Keratinocyte (primary cell): ENCODE results near the gene HOXB5. TPM values are rescaled to one million over a fixed set of nuclear protein-coding genes. Genes with fewer than 3 reads are reported as not detected.

Experiments used
- DNase-seq: peaks from one replicate; pipeline ENCODE4 v3.0.0-alpha.2; 2011; ENCODE audit warnings: low read depth, missing footprints, low spot score
- FAIRE-seq: peaks from 2 replicates; lab custom pipeline; 2011; peaks lifted over from hg19 to GRCh38; lab: Jason Lieb, UNC
- H2AFZ ChIP-seq: 2 replicates; pipeline ENCODE4 v1.6.0; 2012; ENCODE audit warnings: low read length, control low read depth, inconsistent platforms; ENCODE audit not compliant: control insufficient read depth
- H3K27ac ChIP-seq: 2 replicates; pipeline ENCODE4 v1.5.1; 2011; ENCODE audit warnings: low read length; ENCODE audit not compliant: control insufficient read depth, insufficient read depth
- H3K27me3 ChIP-seq: 3 replicates; pipeline ENCODE4 v1.6.0; 2011; ENCODE audit warnings: low read length; ENCODE audit not compliant: control insufficient read depth, insufficient read depth; ENCODE audit errors: extremely low read depth
- H3K36me3 ChIP-seq, 2 experiments: 2 replicates in 1 of 2; 3 replicates in 1 of 2; pipeline ENCODE4 v1.5.1; 2011; ENCODE audit warnings: low read length in 2 of 2, mild to moderate bottlenecking in 1 of 2; ENCODE audit not compliant: control insufficient read depth in 2 of 2, insufficient read depth in 2 of 2; ENCODE audit errors: extremely low read depth in 1 of 2
- H3K4me1 ChIP-seq: 3 replicates; pipeline ENCODE4 v1.5.1; 2011; ENCODE audit warnings: low read length; ENCODE audit not compliant: control insufficient read depth, insufficient read depth; ENCODE audit errors: extremely low read depth
- H3K4me2 ChIP-seq: 3 replicates; pipeline ENCODE4 v1.6.0; 2011; ENCODE audit warnings: low read depth, low read length; ENCODE audit not compliant: control insufficient read depth, insufficient read depth; ENCODE audit errors: extremely low read depth
- H3K4me3 ChIP-seq, 3 experiments: fragments of 200-600 bp in 1 of 3; sonication (generic) in 1 of 3; 2 replicates in 2 of 3; 3 replicates in 1 of 3; pipeline ENCODE4 v1.5.1; 2011 to 2016; ENCODE audit warnings: low read length in 3 of 3, mild to moderate bottlenecking in 3 of 3, control low read depth in 2 of 3, inconsistent platforms in 1 of 3, low read depth in 1 of 3, mixed read lengths in 1 of 3, mixed run types in 1 of 3, moderate library complexity in 1 of 3; ENCODE audit not compliant: control insufficient read depth in 2 of 3, insufficient read depth in 2 of 3; ENCODE audit errors: extremely low read depth in 1 of 3
- H3K79me2 ChIP-seq: 2 replicates; pipeline ENCODE4 v1.6.0; 2012; ENCODE audit warnings: low read length; ENCODE audit not compliant: control insufficient read depth, insufficient read depth
- H3K9ac ChIP-seq: 3 replicates; pipeline ENCODE4 v1.6.0; 2011; ENCODE audit warnings: low read length; ENCODE audit not compliant: control insufficient read depth, insufficient read depth; ENCODE audit errors: extremely low read depth
- H3K9me1 ChIP-seq: 3 replicates; pipeline ENCODE4 v1.6.0; 2011; ENCODE audit warnings: low read length; ENCODE audit not compliant: control insufficient read depth, insufficient read depth; ENCODE audit errors: extremely low read depth
- H3K9me3 ChIP-seq: 2 replicates; pipeline ENCODE4 v1.5.1; 2012; ENCODE audit warnings: low read depth, low read length; ENCODE audit not compliant: control insufficient read depth
- H4K20me1 ChIP-seq: 3 replicates; pipeline ENCODE4 v1.6.0; 2011; ENCODE audit warnings: low read length; ENCODE audit not compliant: control insufficient read depth, insufficient read depth; ENCODE audit errors: extremely low read depth
- EZH2 ChIP-seq: IDR thresholded peaks from one replicate; pipeline ENCODE4 v1.6.1; 2012; ENCODE audit warnings: inconsistent platforms, mild to moderate bottlenecking, low read length, moderate library complexity
- dilution Hi-C: fragments of 300-500 bp; cut with MboI; formaldehyde crosslinking; loops from one replicate; pipeline ENCODE4 v1.7.0; 2020; ENCODE audit warnings: low sequenced_read_pairs; ENCODE audit not compliant: extremely low pct_ligation_motif_present
- polyA plus RNA-seq, 5 experiments: library from polyadenylated mRNA; depleted of rRNA in 3 of 5; stranded (reverse) in 3 of 5; stranded (forward) in 1 of 5; unstranded in 1 of 5; fragments of >200 nt; gene quantifications; 1 replicate in 1 of 5; 2 replicates in 3 of 5; 3 replicates in 1 of 5; pipeline versions ENCODE4 v1.2.1 to v1.2.3, GENCODE V29; 2011 to 2012; ENCODE audit warnings: missing spikeins in 2 of 5, low read depth in 1 of 5, low replicate concordance in 1 of 5
- TF ChIP-seq, protein P1 (sequence below), 3 experiments: IDR thresholded peaks in 1 of 3; conservative IDR thresholded peaks in 1 of 3; optimal IDR thresholded peaks in 1 of 3; 2 replicates in 2 of 3; 3 replicates in 1 of 3; pipeline versions ENCODE3 to v1.5.1; 2011; ENCODE audit warnings: low read length in 3 of 3, mild to moderate bottlenecking in 3 of 3, moderate library complexity in 2 of 3, control low read depth in 1 of 3, inconsistent platforms in 1 of 3; ENCODE audit not compliant: insufficient read depth in 2 of 3; ENCODE audit errors: extremely low read depth in 1 of 3

HOXB5 gene
- polyA plus RNA-seq, 1 donor (not counting 4 experiments of a cell fraction or from before 2014, with no cell fraction given) = not detected

DNA sequence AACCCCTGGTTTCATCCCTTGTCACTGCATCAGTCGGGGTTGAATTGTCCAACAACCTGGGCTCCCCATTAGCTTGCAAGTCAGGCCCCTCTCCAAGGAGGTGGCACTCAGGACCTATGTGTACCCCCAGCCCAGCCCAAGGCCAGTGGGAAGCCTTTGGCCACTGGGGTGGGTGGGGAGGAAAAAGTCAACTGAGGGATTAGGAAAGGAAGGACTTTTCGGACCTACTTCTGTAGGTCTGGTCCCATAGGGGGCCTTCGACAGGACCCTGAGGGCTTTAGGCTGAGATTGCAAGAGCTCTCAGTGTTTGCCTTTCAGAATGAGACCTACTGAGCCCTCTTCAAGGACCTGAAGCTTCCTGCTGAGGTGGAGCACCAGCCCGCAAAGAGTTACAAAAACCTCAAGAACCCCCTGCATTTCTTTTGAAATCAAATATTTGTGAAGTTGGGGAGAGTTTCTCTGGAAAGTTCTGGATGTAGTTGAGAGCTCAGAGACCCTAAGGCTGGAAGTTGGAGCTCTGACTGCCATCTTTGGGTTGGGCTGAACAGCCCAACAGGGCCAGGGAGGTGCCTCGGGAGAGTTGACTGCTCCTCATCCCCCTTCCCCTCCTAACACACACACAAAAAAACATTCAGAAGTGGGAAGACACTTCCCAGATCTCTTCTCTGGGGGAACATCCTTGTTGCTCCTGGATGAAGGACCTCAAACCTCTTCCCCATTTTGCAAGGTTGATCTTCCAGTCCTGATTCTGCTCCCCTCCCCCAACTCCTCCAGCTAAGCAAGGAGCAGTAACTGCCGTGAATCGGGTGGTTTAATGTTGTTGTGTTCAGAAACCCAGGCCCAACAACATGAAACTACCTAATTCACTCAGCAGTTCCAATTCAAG is 38.4 kb upstream of the HOXB5 start:
- Histone ChIP-seq H3K27ac (no peak overlapping the region), H3K27me3 (peaks cover 100% of the 10 kb centered on the region), H3K4me1 (no peaks in the 10 kb centered on the region), H3K79me2 (no peaks in the 10 kb centered on the region), H4K20me1 (peaks cover 9% of the 10 kb centered on the region), H3K9ac (no peak overlapping the region), H3K4me3 (no peak overlapping the region), H2AFZ (no peak overlapping the region), H3K4me2 (no peak overlapping the region), H3K9me3 (no peaks in the 10 kb centered on the region), H3K36me3 (no peaks in the 10 kb centered on the region), H3K9me1 (no peaks in the 10 kb centered on the region)
- no peak for FAIRE-seq
- no peak for TF ChIP-seq EZH2
- TF ChIP-seq, protein P1, sequence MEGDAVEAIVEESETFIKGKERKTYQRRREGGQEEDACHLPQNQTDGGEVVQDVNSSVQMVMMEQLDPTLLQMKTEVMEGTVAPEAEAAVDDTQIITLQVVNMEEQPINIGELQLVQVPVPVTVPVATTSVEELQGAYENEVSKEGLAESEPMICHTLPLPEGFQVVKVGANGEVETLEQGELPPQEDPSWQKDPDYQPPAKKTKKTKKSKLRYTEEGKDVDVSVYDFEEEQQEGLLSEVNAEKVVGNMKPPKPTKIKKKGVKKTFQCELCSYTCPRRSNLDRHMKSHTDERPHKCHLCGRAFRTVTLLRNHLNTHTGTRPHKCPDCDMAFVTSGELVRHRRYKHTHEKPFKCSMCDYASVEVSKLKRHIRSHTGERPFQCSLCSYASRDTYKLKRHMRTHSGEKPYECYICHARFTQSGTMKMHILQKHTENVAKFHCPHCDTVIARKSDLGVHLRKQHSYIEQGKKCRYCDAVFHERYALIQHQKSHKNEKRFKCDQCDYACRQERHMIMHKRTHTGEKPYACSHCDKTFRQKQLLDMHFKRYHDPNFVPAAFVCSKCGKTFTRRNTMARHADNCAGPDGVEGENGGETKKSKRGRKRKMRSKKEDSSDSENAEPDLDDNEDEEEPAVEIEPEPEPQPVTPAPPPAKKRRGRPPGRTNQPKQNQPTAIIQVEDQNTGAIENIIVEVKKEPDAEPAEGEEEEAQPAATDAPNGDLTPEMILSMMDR (optimal IDR thresholded peaks at IDR 0.05 in 1 of 3, IDR thresholded peaks at IDR 0.05 in 1 of 3, conservative IDR thresholded peaks at IDR 0.05 in 1 of 3; ENCODE audit: extremely low read depth in 1 of 3, insufficient read depth in 2 of 3, low read length in 3 of 3) = no peak
- no peak for DNase-seq
- dilution Hi-C loops = no loop called here

DNA sequence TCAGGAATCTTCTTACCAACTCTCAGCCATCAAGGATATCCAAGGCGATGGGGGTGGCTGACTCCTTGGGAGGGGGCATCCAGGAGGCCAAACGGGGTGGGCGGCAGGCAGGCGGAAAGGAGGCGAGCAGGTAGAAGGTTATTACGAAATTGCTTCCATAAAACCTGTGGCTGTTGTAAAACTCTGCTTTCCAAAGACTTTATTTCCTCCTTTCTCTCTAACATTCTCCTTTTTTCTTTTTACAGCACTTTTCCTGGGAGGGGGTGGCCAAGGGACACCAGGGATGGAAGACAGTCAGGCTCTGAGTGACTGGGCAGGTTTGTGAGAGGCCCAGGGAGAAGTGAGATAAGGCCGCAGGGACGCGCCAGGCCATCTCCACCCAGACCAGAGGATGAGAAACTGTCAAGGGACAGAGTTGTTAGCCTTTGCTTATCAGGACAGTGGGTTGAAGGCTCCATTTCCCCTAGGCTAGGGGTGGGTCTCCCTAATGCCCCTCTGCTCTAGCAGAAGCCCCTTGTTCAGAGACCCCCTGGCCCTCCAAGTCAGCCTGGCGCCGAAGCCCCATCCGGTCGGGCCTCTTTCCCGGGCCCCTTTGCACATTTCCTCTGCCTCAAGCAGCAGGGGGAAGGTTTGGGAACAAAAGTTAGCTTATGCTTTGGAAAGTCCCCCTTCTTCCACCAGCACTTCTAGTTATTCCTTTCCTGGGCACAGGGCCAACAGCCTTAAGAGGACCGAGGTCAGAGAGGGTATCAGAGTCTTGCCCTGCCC is 37.5 kb upstream of the HOXB5 start:
- no peaks in the 10 kb centered on the region for H3K9me1 ChIP-seq
- no peak for DNase-seq
- H3K9ac ChIP-seq = no peak overlapping the region
- no peak overlapping the region for H3K4me3 ChIP-seq
- no peaks in the 10 kb centered on the region for H3K36me3 ChIP-seq
- H3K27me3 ChIP-seq = peaks cover 100% of the 10 kb centered on the region
- no peaks in the 10 kb centered on the region for H3K9me3 ChIP-seq
- H3K79me2 ChIP-seq = no peaks in the 10 kb centered on the region
- no peak for FAIRE-seq
- peaks cover 9% of the 10 kb centered on the region for H4K20me1 ChIP-seq
- peak; percentile 10 for TF ChIP-seq EZH2
- TF ChIP-seq, protein P1 (optimal IDR thresholded peaks at IDR 0.05 in 1 of 3, IDR thresholded peaks at IDR 0.05 in 1 of 3, conservative IDR thresholded peaks at IDR 0.05 in 1 of 3; ENCODE audit: extremely low read depth in 1 of 3, insufficient read depth in 2 of 3, low read length in 3 of 3) = no peak
- H2AFZ ChIP-seq = no peak overlapping the region
- no peaks in the 10 kb centered on the region for H3K4me1 ChIP-seq
- H3K27ac ChIP-seq = no peak overlapping the region
- dilution Hi-C loops = no loop called here
- H3K4me2 ChIP-seq = no peak overlapping the region
